Measurements from ENCODE around the gene CMC2.

GRCh38 chr16:80940069-80940856 lies 66.4 kb downstream of the CMC2 start:
- no peak for TF ChIP-seq EZH2 (optimal IDR thresholded peaks at IDR 0.05; ENCODE audit: low read depth, low read length)
- TF ChIP-seq, protein P1, sequence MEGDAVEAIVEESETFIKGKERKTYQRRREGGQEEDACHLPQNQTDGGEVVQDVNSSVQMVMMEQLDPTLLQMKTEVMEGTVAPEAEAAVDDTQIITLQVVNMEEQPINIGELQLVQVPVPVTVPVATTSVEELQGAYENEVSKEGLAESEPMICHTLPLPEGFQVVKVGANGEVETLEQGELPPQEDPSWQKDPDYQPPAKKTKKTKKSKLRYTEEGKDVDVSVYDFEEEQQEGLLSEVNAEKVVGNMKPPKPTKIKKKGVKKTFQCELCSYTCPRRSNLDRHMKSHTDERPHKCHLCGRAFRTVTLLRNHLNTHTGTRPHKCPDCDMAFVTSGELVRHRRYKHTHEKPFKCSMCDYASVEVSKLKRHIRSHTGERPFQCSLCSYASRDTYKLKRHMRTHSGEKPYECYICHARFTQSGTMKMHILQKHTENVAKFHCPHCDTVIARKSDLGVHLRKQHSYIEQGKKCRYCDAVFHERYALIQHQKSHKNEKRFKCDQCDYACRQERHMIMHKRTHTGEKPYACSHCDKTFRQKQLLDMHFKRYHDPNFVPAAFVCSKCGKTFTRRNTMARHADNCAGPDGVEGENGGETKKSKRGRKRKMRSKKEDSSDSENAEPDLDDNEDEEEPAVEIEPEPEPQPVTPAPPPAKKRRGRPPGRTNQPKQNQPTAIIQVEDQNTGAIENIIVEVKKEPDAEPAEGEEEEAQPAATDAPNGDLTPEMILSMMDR (IDR thresholded peaks at IDR 0.05; ENCODE audit: low read length): no peak
- TF ChIP-seq EZH2phosphoT487 (IDR thresholded peaks at IDR 0.05; ENCODE audit: low read length): no peak
